Stimulated activated effector memory CD8-positive, alpha-beta T cell treated with anti-CD3 and anti-CD28 coated beads, Interleukin-12 subunit alpha, Interleukin-12 subunit beta, amount 100 ng/mL, for 72 hours (primary cell): ENCODE data around the gene TSPAN31.

Experiments
- ATAC-seq: fragments of 150-1000 bp; cut with Tn5 transposase; 2 replicates; pipeline ENCODE4 v1.10.0; 2021
- DNase-seq, 2 donors: peaks; one replicate each; pipeline ENCODE4 v3.0.0; 2021 to 2022; ENCODE audit warnings: low spot score in 2 of 2
- H3K27ac Mint-ChIP-seq: one replicate; pipeline ENCODE4 v1.8.0; 2022; ENCODE audit warnings: mild to moderate bottlenecking, mixed read lengths
- H3K36me3 Mint-ChIP-seq: one replicate; pipeline ENCODE4 v1.8.0; 2022; ENCODE audit warnings: mild to moderate bottlenecking, mixed read lengths
- H3K4me1 Mint-ChIP-seq: one replicate; pipeline ENCODE4 v1.8.0; 2022; ENCODE audit warnings: mixed read lengths
- H3K4me3 Mint-ChIP-seq: one replicate; pipeline ENCODE4 v1.8.0; 2022; ENCODE audit warnings: mild to moderate bottlenecking, mixed read lengths
- H3K9me3 Mint-ChIP-seq: one replicate; pipeline ENCODE4 v1.8.0; 2022; ENCODE audit warnings: mixed read lengths

The TSPAN31 gene

DNA sequence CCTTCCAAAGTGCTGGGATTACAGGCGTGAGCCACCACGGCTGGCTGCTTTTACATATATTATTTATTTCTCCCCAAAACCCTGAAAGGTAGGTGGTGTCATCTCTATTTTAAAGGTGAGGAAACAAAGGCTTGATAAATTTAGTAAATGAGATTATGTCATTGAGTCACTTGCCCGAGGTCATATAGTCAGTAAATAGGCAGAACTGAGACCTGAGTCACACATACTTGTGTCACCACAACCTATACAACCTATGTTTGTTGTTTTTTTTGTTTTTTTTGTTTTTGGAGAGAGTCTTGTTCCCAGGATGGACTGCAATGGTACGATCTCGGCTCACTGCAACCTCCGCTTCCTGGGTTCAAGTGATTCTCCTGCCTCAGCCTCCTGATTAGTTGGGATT, 50.5 kb downstream of the TSPAN31 start:
- Mint-ChIP-seq H3K27ac (no peak overlapping the region), H3K4me3 (no peak overlapping the region), H3K9me3 (no peaks in the 10 kb centered on the region), H3K36me3 (peaks cover 90% of the 10 kb centered on the region), H3K4me1 (peaks cover 23% of the 10 kb centered on the region)
- ATAC-seq (peak; percentile 57), DNase-seq (no peak)

DNA sequence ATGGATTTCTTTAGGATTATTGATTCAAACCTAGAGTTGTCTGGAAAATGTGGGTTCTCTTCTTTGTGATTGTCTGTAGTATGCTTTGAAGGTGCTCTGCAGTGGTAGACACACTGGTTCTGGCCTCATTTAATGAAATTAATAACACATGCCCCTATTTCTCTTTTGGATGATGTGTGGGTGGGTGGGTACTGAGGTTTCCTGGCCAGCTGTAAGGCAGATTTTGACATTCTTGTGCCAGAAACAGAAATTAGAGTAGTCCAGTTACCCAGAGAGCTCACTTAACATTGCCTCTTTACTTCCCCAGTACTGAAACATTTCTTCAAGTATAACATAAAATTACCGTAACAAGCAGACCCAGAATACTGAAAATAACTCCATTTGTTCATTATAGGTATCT, 52.2 kb downstream of the TSPAN31 start:
- peak overlapping the region; percentile 50 for H3K27ac Mint-ChIP-seq
- peaks cover 82% of the 10 kb centered on the region for H3K36me3 Mint-ChIP-seq

DNA sequence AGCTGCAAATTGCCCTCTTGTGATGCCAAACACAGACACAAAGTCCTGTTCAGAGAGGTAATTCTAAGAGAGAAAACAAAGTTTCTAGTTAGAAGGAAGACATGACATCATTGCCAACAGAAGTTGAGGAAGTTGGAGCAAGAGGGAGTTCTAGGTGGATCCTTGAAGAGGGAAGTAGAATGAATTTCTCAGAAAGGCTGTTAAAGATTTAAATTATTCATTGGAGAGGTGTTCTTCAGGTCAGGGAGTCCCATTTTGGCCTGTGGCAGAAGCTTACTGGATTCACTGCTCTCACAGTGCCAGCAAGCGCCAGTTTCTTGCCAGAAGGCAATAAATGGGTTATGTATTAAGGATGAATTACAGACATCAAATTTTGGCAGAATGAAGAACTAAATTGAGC, 53.1 kb downstream of the TSPAN31 start:
- ATAC-seq (no peak), DNase-seq (no peak)
- peaks cover 24% of the 10 kb centered on the region for H3K4me1 Mint-ChIP-seq
- no peaks in the 10 kb centered on the region for H3K9me3 Mint-ChIP-seq
- peaks cover 73% of the 10 kb centered on the region for H3K36me3 Mint-ChIP-seq
- peak overlapping the region; percentile 7 for H3K27ac Mint-ChIP-seq
- H3K4me3 Mint-ChIP-seq: no peak overlapping the region

More for the DNA sequence above, 52.2 kb downstream of the TSPAN31 start:
- no peak for DNase-seq
- no peak for ATAC-seq
- Mint-ChIP-seq H3K4me1 (peaks cover 18% of the 10 kb centered on the region), H3K4me3 (no peak overlapping the region), H3K9me3 (no peaks in the 10 kb centered on the region)
